SK-N-SH (cell line): Measurements from ENCODE around the gene FANCI. TPM values are rescaled to one million over a fixed set of nuclear protein-coding genes. Genes with fewer than 3 reads are reported as not detected.

ENCODE experiments used
- CTCF ChIA-PET: fragments of 300-600, 350-600 bp; formaldehyde crosslinking; extraction: SDS; loops from one replicate; lab custom pipeline; 2021; lab: Yijun Ruan, JAX
- POLR2A ChIA-PET: fragments of 350-600 bp; sonication (Branson Sonifier 250); formaldehyde crosslinking; extraction: SDS; loops from one replicate; lab custom pipeline; 2020; ENCODE audit warnings: antibody characterized with exemption, inconsistent platforms; lab: Yijun Ruan, JAX
- DNase-seq: peaks from one replicate; pipeline ENCODE4 v3.0.0; 2012
- H2AFZ ChIP-seq: fragments of 200-600 bp; sonication (generic); 2 replicates; pipeline ENCODE4 v1.8.1; 2016; ENCODE audit warnings: antibody characterized with exemption, mild to moderate bottlenecking, low read depth
- H3F3A ChIP-seq: fragments of 200-600 bp; sonication (generic); replicated peaks from 2 replicates; pipeline ENCODE3; 2016; ENCODE audit warnings: antibody characterized with exemption, mild to moderate bottlenecking; ENCODE audit not compliant: insufficient read depth
- H3K27ac ChIP-seq, 2 experiments: fragments of 200-500 bp in 1 of 2; fragments of 200-600 bp in 1 of 2; sonication (Bioruptor generic) in 1 of 2; sonication (generic), shearing (Covaris generic) in 1 of 2; 2 replicates each; pipeline versions ENCODE4 v1.5.1 to v1.6.1; 2014 to 2016; ENCODE audit warnings: low read depth in 2 of 2, inconsistent platforms in 1 of 2, low read length in 1 of 2, mild to moderate bottlenecking in 1 of 2, mixed read lengths in 1 of 2
- H3K27me3 ChIP-seq: fragments of 200-600 bp; sonication (generic), shearing (Covaris generic); 2 replicates; pipeline ENCODE4 v1.6.1; 2016; ENCODE audit warnings: mixed run types; ENCODE audit not compliant: insufficient read depth
- H3K36me3 ChIP-seq, 2 experiments: fragments of 200-500 bp in 1 of 2; fragments of 200-600 bp in 1 of 2; sonication (Bioruptor generic) in 1 of 2; sonication (generic) in 1 of 2; replicated peaks in 1 of 2; 2 replicates each; pipeline versions ENCODE3 to v1.5.1; 2014 to 2016; ENCODE audit warnings: low read length in 1 of 2, mild to moderate bottlenecking in 1 of 2; ENCODE audit not compliant: insufficient read depth in 2 of 2, control insufficient read depth in 1 of 2
- H3K4me1 ChIP-seq, 2 experiments: fragments of 200-500 bp in 1 of 2; fragments of 200-600 bp in 1 of 2; sonication (Bioruptor generic) in 1 of 2; sonication (generic), shearing (Covaris generic) in 1 of 2; 2 replicates each; pipeline versions ENCODE4 v1.5.1 to v1.6.1; 2014 to 2016; ENCODE audit warnings: low read depth in 1 of 2, low read length in 1 of 2, mixed run types in 1 of 2; ENCODE audit not compliant: insufficient read depth in 2 of 2, control insufficient read depth in 1 of 2
- H3K4me2 ChIP-seq: fragments of 200-600 bp; sonication (generic), shearing (Covaris generic); 2 replicates; pipeline ENCODE4 v1.6.1; 2017; ENCODE audit warnings: mixed run types
- H3K4me3 ChIP-seq, 2 experiments: fragments of 200-500 bp in 1 of 2; fragments of 200-600 bp in 1 of 2; sonication (Bioruptor generic) in 1 of 2; sonication (generic), shearing (Covaris generic) in 1 of 2; 2 replicates each; pipeline versions ENCODE4 v1.5.1 to v1.8.1; 2014 to 2016; ENCODE audit warnings: low read depth in 2 of 2, inconsistent platforms in 1 of 2, low read length in 1 of 2, mild to moderate bottlenecking in 1 of 2, mixed read lengths in 1 of 2, moderate library complexity in 1 of 2
- H3K79me2 ChIP-seq: fragments of 200-600 bp; sonication (generic); 2 replicates; pipeline ENCODE4 v1.8.1; 2017; ENCODE audit warnings: mild to moderate bottlenecking; ENCODE audit not compliant: insufficient read depth
- H3K9ac ChIP-seq: fragments of 200-600 bp; sonication (generic); 2 replicates; pipeline ENCODE4 v1.6.1; 2017; ENCODE audit warnings: mixed run types
- H3K9me2 ChIP-seq: fragments of 200-600 bp; sonication (generic); 2 replicates; pipeline ENCODE4 v1.6.1; 2017; ENCODE audit warnings: mixed run types
- H3K9me3 ChIP-seq: fragments of 200-600 bp; sonication (generic); 2 replicates; pipeline ENCODE4 v1.6.1; 2017; ENCODE audit warnings: mixed run types, mild to moderate bottlenecking, moderate library complexity
- H4K20me1 ChIP-seq: fragments of 200-600 bp; sonication (generic); 2 replicates; pipeline ENCODE4 v1.6.1; 2017; ENCODE audit warnings: mild to moderate bottlenecking, mixed run types; ENCODE audit not compliant: insufficient read depth
- ELF1 ChIP-seq: IDR thresholded peaks from 2 replicates; pipeline ENCODE4 v1.4.0; 2012
- FOXJ3 ChIP-seq: sonication (generic); formaldehyde crosslinking; IDR thresholded peaks from 2 replicates; pipeline ENCODE4 v1.5.1; 2020; ENCODE audit warnings: mild to moderate bottlenecking, missing genetic modification reagents
- FOXM1 ChIP-seq: IDR thresholded peaks from 2 replicates; pipeline ENCODE4 v1.4.0; 2012; ENCODE audit warnings: low read depth, mild to moderate bottlenecking
- GABPA ChIP-seq: IDR thresholded peaks from 2 replicates; pipeline ENCODE4 v1.4.0; 2012; ENCODE audit warnings: low read depth, mild to moderate bottlenecking
- IRF3 ChIP-seq: fragments of 150-350 bp; IDR thresholded peaks from 2 replicates; pipeline ENCODE4 v1.6.1; 2016; ENCODE audit warnings: mild to moderate bottlenecking, low read depth, low read length
- JUND ChIP-seq: IDR thresholded peaks from 2 replicates; pipeline ENCODE4 v1.4.0; 2012
- MEF2A ChIP-seq: IDR thresholded peaks from 2 replicates; pipeline ENCODE4 v1.4.0; 2012; ENCODE audit warnings: low read depth, borderline replicate concordance
- MXI1 ChIP-seq: IDR thresholded peaks from 2 replicates; pipeline ENCODE4 v1.6.1; 2012; ENCODE audit warnings: mild to moderate bottlenecking, low read depth, low read length, improper control_type of control experiment
- PBX3 ChIP-seq: IDR thresholded peaks from 2 replicates; pipeline ENCODE4; 2012
- RCOR1 ChIP-seq: fragments of 150-350 bp; IDR thresholded peaks from 2 replicates; pipeline ENCODE4 v1.6.1; 2017; ENCODE audit warnings: antibody characterized with exemption, low read length
- REST ChIP-seq: IDR thresholded peaks from 2 replicates; pipeline ENCODE4 v1.6.1; 2012; ENCODE audit warnings: mild to moderate bottlenecking, low read depth, low read length, moderate library complexity
- RXRA ChIP-seq: IDR thresholded peaks from 2 replicates; pipeline ENCODE4 v1.4.0; 2012; ENCODE audit warnings: low read depth, mild to moderate bottlenecking, borderline replicate concordance
- TCF12 ChIP-seq: IDR thresholded peaks from 2 replicates; pipeline ENCODE4 v1.4.0; 2012
- TEAD4 ChIP-seq: IDR thresholded peaks from 2 replicates; pipeline ENCODE4 v1.4.0; 2012; ENCODE audit warnings: mild to moderate bottlenecking, borderline replicate concordance; ENCODE audit not compliant: insufficient read depth
- USF1 ChIP-seq: IDR thresholded peaks from 2 replicates; pipeline ENCODE4 v1.4.0; 2012; ENCODE audit warnings: low read depth, borderline replicate concordance
- WGBS: methylation state at CpG from one replicate; pipeline ENCODE4 v1.1.6; 2017; ENCODE audit warnings: low lambda C conversion rate; 5-methylcytosine and 5-hydroxymethylcytosine counted together
- polyA plus RNA-seq, 3 experiments: library from polyadenylated mRNA; depleted of rRNA; stranded (reverse); fragments of >200 nt; gene quantifications; 2 replicates each; pipeline ENCODE4 v1.2.3, GENCODE V29; 2012

FANCI gene
- polyA plus RNA-seq, 1 of the 3 experiments (the other 2 are of a cell fraction): 13.2 TPM

- no peak for TF ChIP-seq IRF3
These were observed 83.3 kb downstream of the FANCI start (continued) for GRCh38 chr15:89327113-89327512.

- Histone ChIP-seq H3K27ac (no peak overlapping the region; a peak in 1 of 4 replicates), H3K4me2 (no peak overlapping the region), H3K27me3 (no peaks in the 10 kb centered on the region), H3F3A (no peaks in the 10 kb centered on the region), H3K36me3 (peaks cover 64 to 93% of the 10 kb centered on the region in 2 experiments), H2AFZ (no peak overlapping the region), H3K9me2 (no peaks in the 10 kb centered on the region), H3K79me2 (peaks cover 54% of the 10 kb centered on the region), H3K4me3 (no peak overlapping the region), H3K9me3 (no peaks in the 10 kb centered on the region), H3K4me1 (peaks cover 18 to 41% of the 10 kb centered on the region in 2 experiments), H4K20me1 (peaks cover 51% of the 10 kb centered on the region), H3K9ac (no peak overlapping the region)
- CTCF ChIA-PET: interaction anchor here (0.7 to 3.2 kb wide), 6 partner anchors 11 to 101 kb away, joined by 3 to 13 read pairs (median 4); no protein-coding TSS in a partner anchor
- POLR2A ChIA-PET: no interaction called here
- TF ChIP-seq PBX3 (no peak), FOXM1 (no peak), ELF1 (no peak), TCF12 (no peak), TEAD4 (no peak), JUND (no peak), RXRA (no peak), MXI1 (no peak)
- WGBS: 100% methylated on average over 2 of the region's 13 CpGs
- no peak for DNase-seq
These were observed 84.8 kb downstream of the FANCI start for GRCh38 chr15:89328398-89329254.

- Histone ChIP-seq H3K9me3 (no peaks in the 10 kb centered on the region), H3K79me2 (peaks cover 61% of the 10 kb centered on the region)
- TF ChIP-seq FOXJ3 (no peak), PBX3 (no peak), RCOR1 (no peak), MEF2A (no peak), USF1 (no peak), GABPA (no peak), REST (no peak)
These were observed 85.7 kb downstream of the FANCI start for GRCh38 chr15:89329329-89330084.

More at GRCh38 chr15:89329329-89330084, 85.7 kb downstream of the FANCI start:
- Histone ChIP-seq H3K27ac (peak overlapping the region in 1 of 2 experiments; percentile 11; a peak in 1 of 4 replicates), H3K9me2 (no peaks in the 10 kb centered on the region), H3K27me3 (no peaks in the 10 kb centered on the region), H3K9ac (no peak overlapping the region), H3F3A (no peaks in the 10 kb centered on the region), H3K4me1 (peaks cover 18 to 44% of the 10 kb centered on the region in 2 experiments), H4K20me1 (peaks cover 56% of the 10 kb centered on the region), H3K36me3 (peaks cover 59 to 84% of the 10 kb centered on the region in 2 experiments), H3K4me2 (no peak overlapping the region), H3K4me3 (no peak overlapping the region), H2AFZ (no peak overlapping the region)
- no peak for DNase-seq
- ChIA-PET CTCF (interaction anchor here (0.7 to 3.2 kb wide), 8 partner anchors 9 to 122 kb away, joined by 3 to 13 read pairs (median 3); no protein-coding TSS in a partner anchor), POLR2A (no interaction called here)
- 83% methylated on average over 6 of the region's 8 CpGs for WGBS
